GM19023 (cell line): ENCODE data around the gene MATN1.

Source experiments
- ATAC-seq: cut with Tn5 transposase; IDR thresholded peaks from one replicate; pipeline ENCODE4 v1.9.1; 2021; ENCODE audit warnings: mild to moderate bottlenecking, moderate library complexity; ENCODE audit not compliant: unreplicated experiment

The MATN1 gene

GRCh38 chr1:30719406-30720270 is 3.7 kb downstream of the MATN1 start:
- no peak for ATAC-seq

- peak; percentile 45 for ATAC-seq
Observed at GRCh38 chr1:30718636-30719405, 4.6 kb downstream of the MATN1 start.

GRCh38 chr1:30718091-30718635 is 5.2 kb downstream of the MATN1 start:
- ATAC-seq: peak; percentile 84

- no peak for ATAC-seq
Observed at GRCh38 chr1:30716646-30717045, 6.7 kb downstream of the MATN1 start.

- no peak for ATAC-seq
Observed at GRCh38 chr1:30715886-30716285, 7.5 kb downstream of the MATN1 start.

- no peak for ATAC-seq
Observed at GRCh38 chr1:30715216-30715615, 8.2 kb downstream of the MATN1 start.

GRCh38 chr1:30714536-30715090 is 8.8 kb downstream of the MATN1 start:
- no peak for ATAC-seq

- no peak for ATAC-seq
Observed at GRCh38 chr1:30714025-30714424, 9.4 kb downstream of the MATN1 start.

GRCh38 chr1:30713311-30713710 is 10.1 kb downstream of the MATN1 start:
- no peak for ATAC-seq

GRCh38 chr1:30712583-30712982 is 10.8 kb downstream of the MATN1 start:
- ATAC-seq: no peak

- no peak for ATAC-seq
Observed at GRCh38 chr1:30710407-30710806, 13.0 kb downstream of the MATN1 start.

GRCh38 chr1:30708361-30708728 is 15.0 kb downstream of the MATN1 start:
- no peak for ATAC-seq

GRCh38 chr1:30707412-30708360 is 15.7 kb downstream of the MATN1 start:
- no peak for ATAC-seq

- no peak for ATAC-seq
Observed at GRCh38 chr1:30706528-30706927, 16.9 kb downstream of the MATN1 start.

GRCh38 chr1:30705698-30706097 is 17.7 kb downstream of the MATN1 start:
- ATAC-seq: no peak

- no peak for ATAC-seq
Observed at GRCh38 chr1:30704765-30705509, 18.4 kb downstream of the MATN1 start.

GRCh38 chr1:30704271-30704670 is 19.1 kb downstream of the MATN1 start:
- no peak for ATAC-seq

- no peak for ATAC-seq
Observed at GRCh38 chr1:30702823-30703222, 20.6 kb downstream of the MATN1 start.

GRCh38 chr1:30701258-30701633 is 22.1 kb downstream of the MATN1 start:
- no peak for ATAC-seq
